Measurements from ENCODE around the gene OBP2A.

DNA sequence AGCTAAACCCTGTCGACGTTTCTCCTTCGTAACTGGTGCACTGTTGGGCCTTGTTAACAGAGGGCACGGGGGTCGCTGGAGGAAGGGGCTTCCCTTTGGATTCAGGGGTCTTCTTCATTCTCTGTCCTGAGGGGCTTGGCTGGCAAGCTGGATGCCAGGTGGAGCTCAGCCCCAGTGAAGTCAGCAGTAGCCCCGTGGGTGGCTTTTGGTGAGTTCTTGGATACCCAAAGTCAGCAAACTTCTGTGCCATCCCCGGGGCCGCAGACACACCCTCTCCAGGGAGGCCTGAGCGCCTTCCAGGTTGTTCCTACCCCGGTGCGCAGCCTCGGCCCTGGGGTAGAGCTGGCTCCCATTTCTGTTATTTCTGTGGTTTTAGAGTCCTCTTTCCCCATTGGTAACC, 12.3 kb upstream of the OBP2A start:
- TF ChIP-seq POLR2A (IDR thresholded peaks at IDR 0.05), result no peak
- TF ChIP-seq CTCF (IDR thresholded peaks at IDR 0.05), result no peak

Measured in suprapubic skin (tissue), 3 donors.